Astrocyte (in vitro differentiated cells and primary cell): ENCODE results near the gene MOV10.

Source experiments
- CTCF ChIP-seq: IDR thresholded peaks from 2 replicates; pipeline ENCODE4 v1.5.1; 2011; ENCODE audit warnings: low read depth, mild to moderate bottlenecking, inconsistent platforms, low read length, moderate library complexity; ENCODE audit not compliant: insufficient read depth
- EZH2 ChIP-seq: IDR thresholded peaks from 2 replicates; pipeline ENCODE4 v1.6.1; 2012; ENCODE audit warnings: mild to moderate bottlenecking, low read length, inconsistent platforms; ENCODE audit not compliant: insufficient read depth

GRCh38 chr1:112708489-112708888 is 34.0 kb downstream of the MOV10 start:
- TF ChIP-seq CTCF (no peak), EZH2 (no peak)
